Activated CD4-positive, alpha-beta T cell treated with anti-CD3 and anti-CD28 coated beads, Interleukin-2, Interleukin-4, amounts not matched to agents 100 ng/mL and 50 ng/mL, durations not matched to agents 16 hours and 8 hours (primary cell): ENCODE results near the gene DHRS11.

Experiments used
- DNase-seq: peaks from one replicate; pipeline ENCODE4 v3.0.0-alpha.2; 2020; ENCODE audit warnings: low spot score

The DHRS11 gene

DNA sequence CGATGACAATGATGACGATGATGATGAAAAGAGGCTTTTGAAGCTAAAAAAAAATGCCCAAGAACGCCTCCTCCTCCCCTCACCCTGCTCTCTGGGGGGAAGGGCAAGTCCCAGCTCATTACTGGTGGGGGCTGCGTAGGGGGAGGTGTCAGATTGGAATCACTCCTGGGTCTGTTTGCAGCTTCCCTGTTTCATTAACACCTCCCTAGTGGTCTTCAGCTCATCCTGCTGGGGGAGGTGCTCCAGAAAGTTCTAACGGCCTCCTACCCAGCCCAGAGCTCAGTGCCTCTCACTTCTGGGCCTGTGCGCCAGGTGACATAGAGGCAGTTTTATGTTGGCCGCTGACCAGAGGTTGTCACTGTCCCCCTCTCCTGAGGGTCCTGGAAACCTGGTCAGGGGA, 22.4 kb downstream of the DHRS11 start:
- no peak for DNase-seq

DNA sequence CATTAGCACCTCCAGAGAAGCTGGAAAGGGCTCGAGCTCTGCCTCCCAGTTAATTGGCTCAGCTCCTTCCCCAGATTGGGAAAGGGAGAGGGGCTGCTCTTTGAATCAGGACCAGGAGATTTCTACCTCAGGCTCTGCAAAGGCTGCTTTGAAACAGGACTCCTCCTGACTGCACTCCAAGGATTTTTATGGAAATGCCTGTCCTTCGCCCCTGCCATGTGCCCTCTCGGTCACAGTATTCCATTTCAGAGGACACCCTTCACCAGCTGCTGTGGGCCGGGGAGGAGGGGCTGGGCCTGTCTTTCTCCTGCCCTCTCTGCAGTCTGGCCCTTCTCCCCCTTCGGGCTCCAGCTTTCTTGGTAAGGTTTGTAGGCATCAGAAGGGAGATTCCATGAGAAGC, 23.3 kb downstream of the DHRS11 start:
- DNase-seq, result no peak

DNA sequence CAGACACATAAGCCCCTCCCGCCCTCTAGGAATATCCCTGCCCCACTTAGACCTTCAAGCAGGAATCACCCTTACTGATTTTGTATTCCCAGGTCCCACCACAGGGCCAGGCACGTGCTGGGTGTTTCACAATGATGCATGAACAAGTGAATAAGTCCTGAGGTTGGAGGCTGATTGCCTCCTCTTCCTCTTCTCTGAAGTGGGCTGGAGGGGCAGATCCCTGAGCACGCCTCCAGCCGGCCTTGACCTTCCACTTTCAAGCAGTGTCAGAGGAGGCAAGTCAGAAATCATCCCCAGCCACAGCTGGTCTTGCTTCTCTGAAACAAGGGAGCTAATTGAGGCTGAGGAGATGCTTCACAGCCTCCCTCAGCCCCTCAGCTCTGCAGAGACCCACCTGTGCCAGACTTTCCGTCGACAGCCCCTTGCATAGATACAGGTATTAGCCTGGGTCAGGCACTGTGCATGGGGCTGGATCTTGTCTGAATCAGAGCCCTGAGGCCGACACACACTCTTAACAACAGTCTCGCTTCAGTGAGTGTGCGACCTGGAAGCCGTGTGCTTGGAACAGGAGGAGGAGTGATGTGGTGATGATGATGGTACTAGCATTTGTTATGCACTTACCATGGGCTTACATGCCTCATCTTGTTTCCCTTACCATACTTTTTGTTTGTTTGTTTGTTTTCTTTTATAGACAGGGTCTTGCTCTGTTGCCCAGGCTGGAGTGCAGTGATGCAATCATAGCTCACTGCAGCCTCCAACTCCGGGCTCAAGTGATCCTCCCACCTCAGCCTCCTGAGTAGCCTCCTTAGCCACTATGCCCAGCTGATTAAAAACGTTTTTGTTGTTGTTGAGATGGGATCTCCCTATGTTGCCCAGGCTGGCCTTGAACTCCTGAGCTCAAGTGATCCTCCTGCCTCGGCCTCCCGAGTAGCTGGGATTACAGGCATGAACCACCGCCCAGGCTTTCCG, 24.7 kb downstream of the DHRS11 start:
- DNase-seq, result no peak

DNA sequence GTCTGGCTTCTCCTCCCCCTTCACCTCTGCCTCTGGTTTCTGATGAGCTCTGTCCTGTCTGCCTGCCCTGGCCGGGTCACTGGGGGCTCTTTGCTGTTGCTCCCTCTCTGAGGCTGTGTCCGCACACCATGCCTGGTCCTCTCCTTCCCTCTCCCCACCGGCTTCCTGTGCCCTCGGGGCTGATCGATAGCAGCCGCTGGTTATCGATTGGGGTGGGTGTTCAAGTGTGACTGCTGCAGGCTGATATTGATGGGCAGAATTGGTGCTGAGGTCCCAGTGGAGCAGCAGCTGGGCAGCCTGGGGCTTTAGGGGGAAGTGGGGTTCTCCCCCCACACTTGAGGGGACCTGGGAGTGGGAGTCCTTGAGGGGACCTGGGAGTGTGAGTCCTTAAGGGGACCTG, 26.1 kb downstream of the DHRS11 start:
- DNase-seq, result no peak

DNA sequence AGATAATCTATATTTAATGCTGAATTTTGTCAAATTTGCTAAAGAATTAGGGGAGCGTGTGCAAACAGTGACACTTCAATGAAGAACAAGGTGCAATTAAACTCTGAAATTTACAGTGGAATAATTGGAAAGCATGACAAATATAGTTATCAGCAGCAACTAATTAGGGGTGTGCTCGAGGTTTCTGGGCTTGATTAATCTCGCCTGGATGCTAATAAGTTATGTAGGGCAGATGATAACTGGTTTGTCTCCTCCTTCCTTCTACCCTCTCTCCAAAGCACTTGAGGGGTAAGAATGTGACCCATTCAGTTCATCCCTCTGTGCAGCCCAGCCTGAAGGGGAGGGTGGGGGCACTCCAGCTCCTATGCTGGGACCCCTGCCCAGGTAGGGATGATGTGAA, 31.6 kb downstream of the DHRS11 start:
- DNase-seq, result no peak

DNA sequence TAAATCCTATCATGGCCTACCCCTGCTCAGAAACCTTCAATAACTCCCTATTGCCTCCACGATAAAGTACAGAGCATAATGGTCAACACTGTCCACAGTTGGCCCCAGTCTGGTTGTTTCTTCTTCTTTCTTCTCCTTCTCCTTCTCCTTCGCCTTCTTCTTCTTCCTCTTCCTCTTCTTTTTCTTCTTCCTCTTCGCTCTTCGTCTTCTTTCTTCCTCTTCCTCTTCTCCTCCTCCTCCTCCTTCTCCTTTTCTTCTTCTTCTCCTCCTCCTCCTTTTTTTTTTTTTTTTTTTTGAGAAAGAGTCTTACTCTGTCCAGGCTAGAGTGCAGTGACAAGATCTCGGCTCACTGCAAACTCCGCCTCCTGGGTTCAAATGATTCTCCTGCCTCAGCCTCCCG, 33.5 kb downstream of the DHRS11 start:
- no peak for DNase-seq

DNA sequence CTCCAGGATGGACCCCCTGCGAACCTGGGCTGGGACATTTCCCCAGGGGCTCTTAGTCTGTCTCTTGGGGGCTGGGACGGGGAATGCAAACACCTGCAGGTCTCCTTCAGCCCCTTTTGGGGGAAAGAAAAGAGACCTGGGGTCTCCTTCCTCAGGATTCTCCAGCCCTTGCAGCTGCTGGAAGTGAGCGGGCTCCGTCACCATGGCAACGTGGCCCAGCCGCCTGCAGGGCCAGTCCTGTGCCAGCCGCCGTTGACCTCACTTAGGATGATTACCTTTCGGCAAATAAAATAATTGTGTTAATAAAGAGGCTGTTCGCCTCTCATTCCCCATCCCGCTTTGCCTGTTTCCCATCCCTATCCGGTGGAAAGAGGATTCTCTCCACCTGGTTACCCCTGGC, 35.4 kb downstream of the DHRS11 start:
- DNase-seq, result no peak

DNA sequence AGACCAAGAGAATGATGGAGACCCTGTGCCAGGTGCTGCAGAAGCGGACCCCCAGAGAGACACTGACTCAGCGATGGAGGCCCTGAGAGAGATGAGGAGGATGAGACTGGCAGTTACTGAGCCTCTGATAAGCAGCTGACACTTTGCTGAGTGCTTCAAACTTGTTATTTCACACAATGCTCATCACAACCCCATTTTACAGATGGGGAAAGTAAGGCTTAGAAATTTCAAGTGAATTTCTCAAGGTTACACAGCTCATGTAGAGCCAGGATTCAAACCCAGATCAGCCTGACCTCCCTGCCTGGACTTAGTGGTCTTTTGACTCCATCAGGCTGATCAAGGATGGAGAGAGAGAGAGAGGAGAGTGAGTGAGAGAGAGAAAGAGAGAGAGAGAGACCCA, 36.9 kb downstream of the DHRS11 start:
- no peak for DNase-seq

DNA sequence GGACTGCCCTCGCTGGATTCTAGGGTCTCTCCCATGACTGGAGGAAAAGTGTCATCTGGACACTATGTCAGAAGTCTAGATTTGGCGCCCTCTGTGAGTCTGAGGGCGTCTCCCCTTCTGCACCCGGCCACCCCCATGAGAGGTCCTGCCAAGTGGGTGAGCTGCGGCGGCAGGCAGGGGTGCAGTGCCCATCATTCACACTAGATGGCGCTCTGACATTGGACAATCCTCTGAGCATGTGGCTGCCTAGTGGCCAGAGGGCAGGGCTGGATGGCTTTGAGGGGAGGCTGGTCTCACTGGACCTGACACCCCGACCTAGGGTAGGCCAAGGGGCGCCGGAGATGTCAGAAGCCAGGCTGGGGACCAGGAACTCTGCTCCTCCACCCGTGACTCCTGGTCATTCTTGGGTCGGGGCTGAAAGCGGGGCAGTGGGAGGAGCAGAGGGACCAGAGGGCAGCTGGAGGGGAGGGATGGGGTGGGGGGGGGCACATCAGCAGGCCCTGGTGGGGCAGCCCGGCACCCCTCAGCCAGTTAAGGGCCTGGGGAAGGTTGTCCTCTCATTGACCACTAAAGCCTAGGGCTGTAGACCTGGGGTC, 37.7 kb downstream of the DHRS11 start:
- peak; percentile 83 for DNase-seq

DNA sequence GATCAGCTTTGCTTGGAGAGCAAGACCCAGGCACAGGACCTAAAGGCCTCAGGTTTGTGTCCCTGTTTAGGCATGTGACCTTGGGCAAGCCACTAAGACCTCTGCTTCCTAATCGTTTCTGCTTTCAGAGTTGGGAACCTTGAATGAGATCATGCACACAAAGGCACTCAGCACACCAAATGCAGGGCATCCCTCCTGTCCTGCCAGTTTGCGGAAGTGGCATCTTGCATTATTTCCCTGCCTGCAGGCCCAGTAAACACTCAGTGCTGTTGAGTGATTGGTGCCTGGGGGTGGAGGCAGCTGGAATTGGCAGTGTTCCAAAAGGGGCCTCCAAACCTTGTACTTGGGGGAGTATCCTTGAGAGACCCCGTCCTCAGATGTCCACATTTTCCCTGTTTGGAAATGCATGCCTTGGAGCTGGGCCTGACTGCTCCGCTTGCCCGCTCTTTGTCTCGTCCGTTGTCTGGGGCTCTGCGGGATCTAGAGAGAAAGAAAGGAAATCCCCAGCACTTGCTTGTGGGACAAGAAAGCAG, 38.4 kb downstream of the DHRS11 start:
- no peak for DNase-seq

DNA sequence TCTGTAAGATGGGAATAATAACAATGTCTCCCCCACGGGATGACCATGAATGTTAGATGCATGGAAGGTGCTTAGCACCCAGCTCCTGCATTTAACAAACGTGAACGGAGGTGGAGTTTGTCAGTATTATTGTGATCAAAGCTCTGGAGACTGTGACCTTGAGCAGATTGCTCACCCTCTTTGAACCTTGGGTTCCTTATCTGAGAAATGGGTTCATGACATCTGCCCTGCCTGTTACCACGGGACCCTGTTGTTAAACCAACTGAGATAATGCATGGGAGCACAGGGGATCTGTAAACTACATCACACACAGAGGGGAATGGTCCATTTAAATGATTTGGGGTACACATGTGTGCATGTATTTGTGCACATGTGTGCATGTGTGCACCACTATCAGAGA, 39.3 kb downstream of the DHRS11 start:
- DNase-seq, result no peak

DNA sequence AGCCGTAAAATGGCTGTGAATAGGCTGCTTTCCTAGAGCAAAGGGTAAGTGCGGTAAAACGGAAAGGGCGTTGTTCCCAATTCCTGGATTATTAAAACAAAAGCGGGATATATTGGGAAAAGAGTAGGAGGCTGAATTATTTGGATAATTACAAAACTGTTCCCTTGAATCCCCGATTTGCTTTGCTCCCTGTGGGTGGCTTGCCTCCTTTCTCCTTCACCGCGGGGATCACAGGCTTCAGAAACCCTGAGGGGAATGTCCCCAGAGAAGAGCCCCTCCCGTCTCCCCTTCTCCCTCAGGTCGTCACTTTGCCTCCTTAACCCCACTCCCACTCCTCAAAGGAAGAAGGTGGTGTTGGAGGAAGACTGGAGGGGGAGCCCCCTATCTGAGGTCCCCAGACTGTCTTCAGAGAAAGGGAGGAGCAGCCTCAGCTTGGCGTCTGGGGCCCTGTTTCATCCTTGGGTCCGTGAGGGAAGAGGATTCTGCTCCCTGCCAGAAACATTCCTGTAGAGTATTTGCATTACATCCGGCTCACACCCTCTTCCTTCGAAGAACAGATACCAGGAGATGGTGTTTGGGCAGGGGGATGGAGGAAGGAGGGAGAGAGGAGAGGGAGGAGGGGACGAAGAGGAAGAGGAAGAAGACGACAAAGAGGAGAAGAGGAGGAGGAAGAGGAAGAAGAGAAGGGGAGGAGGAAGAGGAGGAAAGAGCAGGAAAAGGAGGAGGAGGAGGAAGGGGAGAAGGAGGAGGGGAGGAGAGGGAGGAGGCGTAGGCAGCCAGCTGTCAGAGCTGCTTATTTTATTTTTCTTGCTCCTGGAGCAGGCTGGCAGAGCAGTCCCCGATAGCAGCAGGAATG, 41.5 kb downstream of the DHRS11 start:
- DNase-seq, result no peak

DNA sequence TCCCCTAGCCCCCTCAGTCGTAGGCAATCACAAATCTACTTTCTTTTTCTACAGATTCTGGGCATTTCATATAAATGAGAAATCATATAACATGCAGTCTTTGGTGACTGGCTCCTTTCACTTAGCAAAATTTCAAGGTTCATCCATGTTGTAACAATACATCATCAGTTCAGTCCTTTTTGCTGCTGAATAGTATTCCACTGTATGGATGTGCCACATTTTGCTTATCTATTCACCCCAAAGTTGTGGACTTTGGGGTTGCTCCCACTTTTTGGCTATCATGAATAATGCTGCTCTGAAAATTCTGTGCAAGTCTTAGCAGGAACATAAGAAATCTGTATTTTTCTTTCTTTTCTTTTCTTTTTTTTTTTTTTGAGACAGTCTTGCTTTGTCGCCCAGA, 48.7 kb downstream of the DHRS11 start:
- DNase-seq, result no peak

DNA sequence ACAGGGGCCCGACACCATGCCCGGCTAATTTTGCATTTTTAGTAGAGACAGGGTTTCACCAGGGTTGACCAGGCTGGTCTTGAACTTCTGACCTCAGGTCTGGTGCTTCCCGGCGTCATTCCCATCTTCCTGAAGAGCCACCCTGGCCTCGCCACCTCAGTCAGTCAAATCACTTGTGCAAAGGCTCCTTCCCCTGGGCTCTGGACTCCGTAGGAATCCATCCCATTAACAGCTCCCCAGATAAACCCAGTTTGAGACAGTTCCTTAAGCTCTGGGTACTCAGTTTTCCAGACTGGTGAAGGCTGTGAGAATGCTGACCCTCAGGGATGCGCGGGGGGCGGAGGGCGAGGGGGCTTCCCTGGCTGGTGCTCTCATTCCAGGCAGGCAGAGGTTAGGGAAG, 49.2 kb downstream of the DHRS11 start:
- no peak for DNase-seq

DNA sequence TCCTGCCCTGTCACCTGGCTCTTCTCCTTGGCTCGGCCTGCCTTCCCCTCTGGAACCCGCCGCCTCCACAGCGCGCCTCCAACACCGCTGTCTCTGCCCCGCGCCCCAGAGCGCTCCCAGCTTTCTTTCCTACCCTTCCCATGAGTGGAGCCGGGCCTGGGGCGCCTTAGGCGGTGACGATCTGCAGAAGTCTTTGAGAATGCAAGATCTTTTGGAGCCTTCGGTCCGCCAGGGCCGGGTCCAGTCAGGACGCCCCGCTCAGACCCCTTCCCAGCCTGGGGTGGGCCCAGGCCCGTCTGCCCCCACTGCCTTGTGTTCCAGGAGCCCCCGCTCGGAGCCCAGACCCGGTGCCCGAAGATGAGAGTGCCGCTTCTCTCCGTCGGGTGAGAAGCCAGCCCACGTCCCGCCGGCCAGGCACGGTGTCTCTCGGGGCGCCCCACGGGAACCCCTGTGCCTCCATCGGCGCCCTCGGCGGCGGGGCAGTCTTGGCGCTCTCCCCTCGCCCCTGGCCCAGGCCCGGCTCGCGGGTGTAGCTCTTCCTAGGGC, 49.7 kb downstream of the DHRS11 start:
- DNase-seq, result no peak

DNA sequence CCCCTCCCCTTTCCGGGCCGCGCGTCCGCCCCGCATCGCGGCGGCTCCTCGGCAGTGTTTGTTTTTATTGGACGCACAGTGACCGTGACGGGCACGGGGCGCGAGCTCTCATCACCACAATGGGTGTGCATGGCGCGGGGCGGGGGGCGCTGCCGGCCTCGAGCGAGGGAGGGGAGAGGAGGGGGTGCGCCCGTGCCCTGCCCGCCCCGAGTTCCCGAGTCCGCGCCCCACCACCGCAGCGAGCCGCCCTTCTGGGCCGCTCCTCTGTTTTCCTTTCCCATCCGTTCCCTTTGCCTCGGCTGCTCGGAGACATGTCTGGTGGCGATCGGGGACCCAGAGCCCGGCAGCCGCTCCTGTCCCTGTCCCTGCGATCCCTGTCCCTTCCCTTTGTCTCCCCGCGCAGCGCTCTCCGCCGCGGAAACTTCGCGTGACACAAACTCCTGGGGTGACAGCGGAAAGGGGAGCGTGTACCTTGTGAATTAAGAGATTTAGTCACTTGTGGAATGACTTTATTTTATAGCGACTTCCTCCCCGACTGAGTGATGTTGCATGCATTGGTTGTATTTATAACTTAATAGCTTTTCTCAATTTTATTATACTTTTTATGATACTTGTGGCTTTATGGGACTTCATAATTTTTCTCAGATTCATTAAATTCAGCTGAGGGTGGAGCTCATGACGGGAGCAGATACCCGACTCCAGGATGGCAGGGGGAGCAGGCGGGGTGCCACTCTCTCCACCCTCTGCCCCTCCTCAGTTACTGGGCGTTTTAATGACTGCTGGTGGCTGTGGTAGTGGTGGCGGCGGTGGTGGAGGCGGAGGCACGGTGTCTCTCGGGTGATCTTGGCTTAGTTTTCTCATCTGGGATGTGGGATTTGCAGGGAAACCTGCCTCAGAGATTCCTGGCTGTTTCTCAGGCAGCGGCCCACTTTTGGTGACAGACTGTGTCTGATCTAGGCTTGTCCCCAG, 50.5 kb downstream of the DHRS11 start:
- DNase-seq, result no peak

DNA sequence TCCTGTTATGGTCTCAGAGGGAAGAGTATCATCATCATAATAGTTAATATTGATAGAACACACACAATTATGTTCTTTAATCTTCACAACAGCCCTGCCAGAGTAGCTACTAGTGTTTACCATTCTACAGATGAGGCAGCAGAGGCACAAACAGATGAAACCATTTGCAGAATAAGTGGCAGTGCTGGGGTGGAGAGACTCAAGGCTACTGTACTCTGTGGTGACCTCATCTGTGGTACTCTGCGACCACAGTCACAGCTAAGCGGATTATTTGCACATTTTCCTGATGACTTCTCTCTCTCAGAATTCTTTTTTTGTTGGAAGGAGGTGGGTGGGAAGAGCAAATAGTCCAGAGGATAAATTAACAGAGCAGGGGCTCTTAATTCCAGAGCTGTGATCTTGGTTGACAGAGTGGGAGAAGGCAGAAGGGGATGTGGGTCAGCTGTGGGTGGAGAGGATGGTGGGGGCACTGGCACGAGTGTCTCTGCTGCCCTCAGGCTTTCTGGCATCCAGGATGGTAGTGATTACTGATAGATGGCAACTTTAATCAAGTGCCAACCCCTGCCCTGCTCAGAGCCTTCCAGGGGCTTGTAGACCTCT, 51.5 kb downstream of the DHRS11 start:
- no peak for DNase-seq

DNA sequence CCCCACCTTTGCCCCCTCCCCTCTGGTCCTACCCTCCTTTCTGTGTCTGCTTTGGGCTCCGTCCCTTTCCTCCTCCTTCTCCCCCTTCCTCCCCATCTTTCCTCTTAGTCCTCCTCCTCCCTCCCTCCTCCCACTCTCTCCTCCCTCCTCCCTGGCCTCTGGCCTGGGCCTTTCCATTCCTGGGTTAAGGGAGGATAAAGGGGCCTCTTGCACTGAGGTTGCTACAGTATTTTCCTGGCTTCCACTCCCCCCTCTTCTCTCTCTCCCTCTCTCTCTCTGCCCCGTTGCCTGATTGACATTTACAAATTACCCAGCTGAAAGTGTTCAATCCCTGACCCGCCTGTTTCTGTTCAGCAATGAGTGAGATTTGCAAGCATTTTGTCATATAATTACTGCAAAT, 53.7 kb downstream of the DHRS11 start:
- DNase-seq, result no peak

DNA sequence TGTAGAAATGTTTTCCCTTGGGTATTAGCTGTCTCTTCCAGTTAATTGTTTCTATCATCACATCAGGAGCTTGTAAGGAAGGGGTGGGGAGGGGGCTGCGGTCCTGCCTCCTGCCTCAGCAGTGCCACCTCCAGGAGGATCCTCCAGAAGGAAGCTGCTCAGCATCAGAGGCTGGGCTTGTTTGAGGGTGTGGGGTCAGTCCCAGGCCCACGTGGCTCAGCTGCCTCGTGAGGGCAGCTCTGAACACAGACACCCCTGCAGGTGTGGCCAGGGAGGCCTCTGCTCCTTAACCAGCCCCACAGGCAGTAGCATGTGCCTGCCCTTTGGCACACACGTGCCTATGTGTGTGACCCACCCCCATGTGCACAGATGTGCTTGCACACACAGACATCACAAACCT, 56.0 kb downstream of the DHRS11 start:
- DNase-seq, result no peak

DNA sequence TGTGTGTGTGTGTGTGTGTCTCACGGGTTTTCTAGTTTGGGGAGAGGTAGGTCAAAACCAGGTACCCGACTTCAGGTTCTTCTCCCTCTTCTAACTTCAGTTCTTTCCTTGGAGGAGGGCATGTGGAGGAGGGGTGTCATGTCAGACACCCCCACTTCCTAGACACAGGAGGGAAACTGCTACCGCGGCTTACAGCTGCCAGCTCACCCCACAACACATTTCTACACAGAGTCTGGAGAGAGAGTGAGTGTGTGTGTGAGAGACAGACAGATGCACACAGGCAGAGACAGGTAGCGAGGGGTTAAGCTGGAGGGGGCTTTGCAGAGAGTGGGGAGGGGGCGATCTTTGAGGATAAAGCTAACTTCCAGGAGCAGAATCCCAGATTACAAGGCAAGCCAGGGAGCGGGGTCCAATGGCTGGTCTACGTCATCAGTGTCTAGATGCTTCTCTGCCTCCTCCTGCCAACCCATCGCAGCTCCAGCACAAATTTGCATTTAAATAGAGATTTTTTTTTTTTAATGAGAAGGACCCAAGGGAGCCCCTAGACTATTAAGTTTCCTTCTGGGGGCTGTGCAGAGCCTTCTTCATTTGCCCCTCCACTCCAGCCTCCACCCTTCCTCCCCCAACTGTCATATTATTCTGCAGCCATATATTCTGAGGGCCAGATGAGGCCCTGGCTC, 58.6 kb downstream of the DHRS11 start:
- no peak for DNase-seq
